ENCODE data around the gene SPPL2A.

DNA sequence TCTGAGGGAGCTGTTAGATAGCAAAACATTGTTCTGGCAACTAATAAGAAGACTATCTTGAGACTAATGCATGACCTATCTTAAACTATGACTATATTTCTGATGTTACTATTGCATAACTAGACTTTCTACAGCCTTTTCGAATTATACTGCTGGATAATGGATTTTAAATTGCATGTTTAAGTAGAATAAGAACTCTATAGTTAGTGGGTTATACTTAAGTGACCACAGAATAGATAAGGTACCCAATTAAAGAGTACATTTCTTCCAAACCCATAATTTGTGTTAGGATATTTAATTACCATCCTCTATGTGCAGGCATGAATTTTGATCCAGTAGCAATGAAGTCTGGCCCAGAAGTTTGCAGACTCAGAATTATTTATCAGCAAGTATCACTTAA lies 44.6 kb upstream of the SPPL2A start:
- TF ChIP-seq, protein P1, sequence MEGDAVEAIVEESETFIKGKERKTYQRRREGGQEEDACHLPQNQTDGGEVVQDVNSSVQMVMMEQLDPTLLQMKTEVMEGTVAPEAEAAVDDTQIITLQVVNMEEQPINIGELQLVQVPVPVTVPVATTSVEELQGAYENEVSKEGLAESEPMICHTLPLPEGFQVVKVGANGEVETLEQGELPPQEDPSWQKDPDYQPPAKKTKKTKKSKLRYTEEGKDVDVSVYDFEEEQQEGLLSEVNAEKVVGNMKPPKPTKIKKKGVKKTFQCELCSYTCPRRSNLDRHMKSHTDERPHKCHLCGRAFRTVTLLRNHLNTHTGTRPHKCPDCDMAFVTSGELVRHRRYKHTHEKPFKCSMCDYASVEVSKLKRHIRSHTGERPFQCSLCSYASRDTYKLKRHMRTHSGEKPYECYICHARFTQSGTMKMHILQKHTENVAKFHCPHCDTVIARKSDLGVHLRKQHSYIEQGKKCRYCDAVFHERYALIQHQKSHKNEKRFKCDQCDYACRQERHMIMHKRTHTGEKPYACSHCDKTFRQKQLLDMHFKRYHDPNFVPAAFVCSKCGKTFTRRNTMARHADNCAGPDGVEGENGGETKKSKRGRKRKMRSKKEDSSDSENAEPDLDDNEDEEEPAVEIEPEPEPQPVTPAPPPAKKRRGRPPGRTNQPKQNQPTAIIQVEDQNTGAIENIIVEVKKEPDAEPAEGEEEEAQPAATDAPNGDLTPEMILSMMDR (IDR thresholded peaks at IDR 0.05) = no peak
- TF ChIP-seq TCF12 (IDR thresholded peaks at IDR 0.05) = no peak
- TF ChIP-seq POLR2AphosphoS5 (IDR thresholded peaks at IDR 0.05; ENCODE audit: low read depth, low read length) = no peak
- no peak for TF ChIP-seq EP300 (IDR thresholded peaks at IDR 0.05; ENCODE audit: borderline replicate concordance in 1 of 2, low read depth in 1 of 2, low read length in 1 of 2)
- TF ChIP-seq, protein P2, sequence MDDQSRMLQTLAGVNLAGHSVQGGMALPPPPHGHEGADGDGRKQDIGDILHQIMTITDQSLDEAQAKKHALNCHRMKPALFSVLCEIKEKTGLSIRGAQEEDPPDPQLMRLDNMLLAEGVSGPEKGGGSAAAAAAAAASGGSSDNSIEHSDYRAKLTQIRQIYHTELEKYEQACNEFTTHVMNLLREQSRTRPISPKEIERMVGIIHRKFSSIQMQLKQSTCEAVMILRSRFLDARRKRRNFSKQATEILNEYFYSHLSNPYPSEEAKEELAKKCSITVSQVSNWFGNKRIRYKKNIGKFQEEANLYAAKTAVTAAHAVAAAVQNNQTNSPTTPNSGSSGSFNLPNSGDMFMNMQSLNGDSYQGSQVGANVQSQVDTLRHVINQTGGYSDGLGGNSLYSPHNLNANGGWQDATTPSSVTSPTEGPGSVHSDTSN (IDR thresholded peaks at IDR 0.05) = no peak
- no peak for TF ChIP-seq CHD2 (IDR thresholded peaks at IDR 0.05; ENCODE audit: low read length, partially characterized antibody)
- no peak for TF ChIP-seq TAF1 (IDR thresholded peaks at IDR 0.05; ENCODE audit: borderline replicate concordance, low read depth, low read length)
- TF ChIP-seq, protein P3, sequence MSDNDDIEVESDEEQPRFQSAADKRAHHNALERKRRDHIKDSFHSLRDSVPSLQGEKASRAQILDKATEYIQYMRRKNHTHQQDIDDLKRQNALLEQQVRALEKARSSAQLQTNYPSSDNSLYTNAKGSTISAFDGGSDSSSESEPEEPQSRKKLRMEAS (IDR thresholded peaks at IDR 0.05; ENCODE audit: low read depth) = no peak
- TF ChIP-seq SIN3A (IDR thresholded peaks at IDR 0.05; ENCODE audit: borderline replicate concordance, low read depth, low read length) = no peak

All from SK-N-SH (cell line).